ENCODE results near the gene ABCC3. TPM values are rescaled to one million over a fixed set of nuclear protein-coding genes. Genes with fewer than 3 reads are reported as not detected.
A peak's percentile ranks its signal among the peaks of the same experiment; 100 is the strongest.

The ABCC3 gene
- total RNA-seq, 1 donor from 2014 or later: 0.20 TPM

- H3K9me3 Mint-ChIP-seq: no peaks in the 10 kb centered on the region
- TF ChIP-seq, protein P1, sequence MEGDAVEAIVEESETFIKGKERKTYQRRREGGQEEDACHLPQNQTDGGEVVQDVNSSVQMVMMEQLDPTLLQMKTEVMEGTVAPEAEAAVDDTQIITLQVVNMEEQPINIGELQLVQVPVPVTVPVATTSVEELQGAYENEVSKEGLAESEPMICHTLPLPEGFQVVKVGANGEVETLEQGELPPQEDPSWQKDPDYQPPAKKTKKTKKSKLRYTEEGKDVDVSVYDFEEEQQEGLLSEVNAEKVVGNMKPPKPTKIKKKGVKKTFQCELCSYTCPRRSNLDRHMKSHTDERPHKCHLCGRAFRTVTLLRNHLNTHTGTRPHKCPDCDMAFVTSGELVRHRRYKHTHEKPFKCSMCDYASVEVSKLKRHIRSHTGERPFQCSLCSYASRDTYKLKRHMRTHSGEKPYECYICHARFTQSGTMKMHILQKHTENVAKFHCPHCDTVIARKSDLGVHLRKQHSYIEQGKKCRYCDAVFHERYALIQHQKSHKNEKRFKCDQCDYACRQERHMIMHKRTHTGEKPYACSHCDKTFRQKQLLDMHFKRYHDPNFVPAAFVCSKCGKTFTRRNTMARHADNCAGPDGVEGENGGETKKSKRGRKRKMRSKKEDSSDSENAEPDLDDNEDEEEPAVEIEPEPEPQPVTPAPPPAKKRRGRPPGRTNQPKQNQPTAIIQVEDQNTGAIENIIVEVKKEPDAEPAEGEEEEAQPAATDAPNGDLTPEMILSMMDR (IDR thresholded peaks at IDR 0.05): no peak
- POLR2A ChIA-PET: no interaction called here
Observed at GRCh38 chr17:50712641-50713040, 78.0 kb downstream of the ABCC3 start.

DNA sequence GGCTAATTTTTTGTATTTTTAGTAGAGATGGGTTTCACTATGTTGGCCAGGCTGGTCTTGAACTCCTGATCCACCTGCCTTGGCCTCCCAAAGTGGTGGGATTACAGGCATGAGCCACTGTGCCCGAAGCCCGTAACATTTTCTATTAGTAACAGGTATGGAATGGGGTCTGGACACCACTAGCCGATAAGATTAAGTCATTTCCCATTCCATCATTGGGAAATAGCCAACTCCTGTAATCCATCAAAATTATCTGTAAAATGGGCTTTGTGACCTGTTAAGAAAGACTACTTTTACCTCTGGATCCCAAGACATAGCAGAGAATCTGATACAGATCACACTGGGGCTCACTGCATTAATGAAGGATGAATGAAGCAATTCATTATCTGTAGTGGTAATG, 80.8 kb downstream of the ABCC3 start:
- ChIA-PET POLR2A (no interaction called here), CTCF (no interaction called here)
- TF ChIP-seq, protein P1 (IDR thresholded peaks at IDR 0.05): no peak

More at GRCh38 chr17:50712641-50713040, 78.0 kb downstream of the ABCC3 start:
- Mint-ChIP-seq H3K4me3 (no peak overlapping the region), H3K4me1 (peaks cover 19% of the 10 kb centered on the region), H3K27ac (no peak overlapping the region), H3K36me3 (ENCODE audit: low read depth) (peaks cover 4% of the 10 kb centered on the region), H3K27me3 (no peaks in the 10 kb centered on the region)
- intact Hi-C loops (cut with micrococcal nuclease): no loop called here
- CTCF ChIA-PET: no interaction called here
- DNase-seq (no peak), ATAC-seq (ENCODE audit: low read depth) (no peak)

DNA sequence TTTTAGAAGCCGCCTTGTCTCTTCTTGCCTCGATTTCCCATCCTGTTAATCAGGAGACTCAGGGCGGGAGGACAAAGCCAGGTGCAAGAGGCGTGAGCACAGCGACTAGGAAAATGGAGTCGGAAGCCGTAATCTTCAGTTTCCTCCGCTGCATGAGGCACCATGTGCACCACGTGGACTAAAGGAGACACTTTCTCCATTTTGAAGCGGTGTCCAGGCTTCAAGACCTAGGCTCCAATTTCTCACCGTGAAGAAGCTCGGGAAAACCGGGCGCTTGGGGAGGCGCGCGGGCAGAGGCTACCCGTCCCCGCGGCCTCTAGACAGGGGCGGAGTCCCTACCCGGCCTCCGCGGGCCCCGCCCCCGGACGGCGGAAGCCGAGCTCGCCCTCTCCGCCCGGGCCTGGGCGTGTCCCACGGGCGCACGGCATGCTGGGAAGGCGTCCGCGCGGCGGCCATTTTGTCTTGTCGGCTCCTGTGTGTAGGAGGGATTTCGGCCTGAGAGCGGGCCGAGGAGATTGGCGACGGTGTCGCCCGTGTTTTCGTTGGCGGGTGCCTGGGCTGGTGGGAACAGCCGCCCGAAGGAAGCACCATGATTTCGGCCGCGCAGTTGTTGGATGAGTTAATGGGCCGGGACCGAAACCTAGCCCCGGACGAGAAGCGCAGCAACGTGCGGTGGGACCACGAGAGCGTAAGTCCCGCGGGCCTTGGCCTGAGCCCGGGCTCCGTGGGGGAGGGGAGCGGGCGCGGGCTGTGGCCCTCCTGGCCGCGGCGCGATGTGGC, 84.7 kb downstream of the ABCC3 start, which contains the start of gene LUC7L3:
TSS of gene LUC7L3 (plus strand) at position 460 of the 780 bp plus-strand sequence. CDS start at position 590, 130 bp downstream.
- DNase-seq (peak; percentile 97), ATAC-seq (ENCODE audit: low read depth) (peak; percentile 92)
- Mint-ChIP-seq H3K4me1 (peaks cover 45% of the 10 kb centered on the region), H3K4me3 (peak within 1 kb of the TSS; percentile 97), H3K27me3 (no peaks in the 10 kb centered on the region), H3K27ac (peak within 1 kb of the TSS; percentile 98), H3K36me3 (ENCODE audit: low read depth) (peaks cover 25% of the 10 kb centered on the region), H3K9me3 (no peaks in the 10 kb centered on the region)
- TF ChIP-seq, protein P1 (IDR thresholded peaks at IDR 0.05): no peak
- CTCF ChIA-PET: no interaction called here
- intact Hi-C loops (cut with micrococcal nuclease): loop anchor here (1.0 kb wide), 3 partner anchors 12 to 541 kb away; partner anchors contain the start of genes ANKRD40, MBTD1 and UTP18
- POLR2A ChIA-PET: interaction anchor here (0.7 to 3.0 kb wide), 10 partner anchors 11 to 569 kb away, joined by 3 to 48 read pairs (median 6); partner anchors contain the start of genes ANKRD40, LRRC59, PPP1R9B and TOB1

More for the DNA sequence above, 80.8 kb downstream of the ABCC3 start:
- peaks cover 11% of the 10 kb centered on the region for H3K36me3 Mint-ChIP-seq (ENCODE audit: low read depth)
- no peaks in the 10 kb centered on the region for H3K9me3 Mint-ChIP-seq
- H3K27me3 Mint-ChIP-seq: no peaks in the 10 kb centered on the region
- H3K27ac Mint-ChIP-seq: no peak overlapping the region
- H3K4me3 Mint-ChIP-seq: no peak overlapping the region
- peaks cover 11% of the 10 kb centered on the region for H3K4me1 Mint-ChIP-seq
- intact Hi-C loops (cut with micrococcal nuclease): no loop called here
- ATAC-seq (ENCODE audit: low read depth) (no peak), DNase-seq (no peak)

DNA sequence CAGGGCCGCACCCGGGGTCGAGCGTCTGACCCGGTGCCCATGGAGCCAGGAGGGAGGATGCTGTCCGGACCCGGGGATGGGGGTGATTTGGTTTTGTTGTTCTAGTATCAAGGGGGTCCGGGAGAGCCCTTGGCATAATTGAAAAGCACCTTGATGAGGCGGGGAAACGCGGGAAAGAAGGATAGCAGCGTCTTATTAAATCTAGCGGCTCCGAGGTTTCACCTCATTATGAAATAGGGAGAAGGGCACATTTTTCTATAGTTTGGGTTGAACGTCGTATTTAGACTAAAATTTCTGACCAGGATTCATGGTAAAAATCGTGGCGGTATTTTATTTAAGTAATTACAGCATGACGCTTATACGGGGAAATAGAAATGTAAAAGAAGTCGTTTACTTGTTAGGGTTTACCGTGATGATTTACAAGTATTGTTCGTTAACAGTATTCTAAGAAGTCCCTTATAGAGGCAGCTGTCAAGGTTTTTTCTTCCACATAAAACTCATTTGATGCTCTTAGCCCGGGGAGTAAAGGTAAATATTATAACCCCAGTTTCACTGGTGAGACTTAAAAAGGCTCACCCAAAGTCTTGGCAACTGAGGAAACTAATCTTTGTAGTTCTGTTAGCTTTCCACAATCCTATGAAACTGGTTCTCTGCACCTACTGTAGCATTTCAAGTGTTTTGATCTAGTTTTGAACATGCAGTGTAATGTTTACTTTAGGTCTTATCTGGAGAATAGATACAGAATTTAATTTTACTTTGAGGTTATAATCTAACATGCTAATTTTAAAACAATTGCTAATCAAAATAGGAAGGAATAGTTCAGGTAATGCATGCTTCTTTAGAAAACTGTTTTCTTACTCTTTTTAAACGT, 85.5 kb downstream of the ABCC3 start:
- ATAC-seq (ENCODE audit: low read depth) (no peak), DNase-seq (no peak)
- TF ChIP-seq, protein P1 (IDR thresholded peaks at IDR 0.05): no peak
- Mint-ChIP-seq H3K27ac (peak overlapping the region; percentile 98), H3K4me1 (peaks cover 53% of the 10 kb centered on the region), H3K27me3 (no peaks in the 10 kb centered on the region), H3K36me3 (ENCODE audit: low read depth) (peaks cover 25% of the 10 kb centered on the region), H3K9me3 (no peaks in the 10 kb centered on the region), H3K4me3 (peak overlapping the region; percentile 97)
- ChIA-PET CTCF (no interaction called here), POLR2A (interaction anchor here (0.7 to 3.0 kb wide), 12 partner anchors 12 to 570 kb away, joined by 3 to 48 read pairs (median 5); partner anchors contain the start of genes ANKRD40, LRRC59, PPP1R9B and TOB1)
- intact Hi-C loops (cut with micrococcal nuclease): loop anchor here (1.0 kb wide), 3 partner anchors 13 to 540 kb away; partner anchors contain the start of genes ANKRD40, MBTD1 and UTP18

All from activated B cell treated with CpG ODN at 0.5 μM for 24 hours (primary cell).